ENCODE data around the gene TTC33.

The TTC33 gene

GRCh38 chr5:40465416-40465815 is 290.3 kb downstream of the TTC33 start:
- no CpG with 5 or more reads among the region's 1 CpG for WGBS (ENCODE audit: insufficient coverage, insufficient read length)
- Histone ChIP-seq H3K36me3 (ENCODE audit: control insufficient read depth, insufficient read depth, low read length) (no peaks in the 10 kb centered on the region), H3K27ac (ENCODE audit: low read length) (no peak overlapping the region), H3K9me3 (ENCODE audit: control insufficient read depth, insufficient read depth, low read length) (no peaks in the 10 kb centered on the region), H3K4me1 (ENCODE audit: control insufficient read depth, insufficient read depth, low read length) (no peaks in the 10 kb centered on the region), H3K27me3 (ENCODE audit: control insufficient read depth, insufficient read depth, low read length) (no peaks in the 10 kb centered on the region), H3K4me3 (ENCODE audit: low read length) (no peak overlapping the region)
- no peak for DNase-seq (ENCODE audit: low read depth, low spot score)

GRCh38 chr5:40464511-40464910 is 291.2 kb downstream of the TTC33 start:
- Histone ChIP-seq H3K27ac (ENCODE audit: low read length) (no peak overlapping the region), H3K9me3 (ENCODE audit: control insufficient read depth, insufficient read depth, low read length) (no peaks in the 10 kb centered on the region), H3K4me3 (ENCODE audit: low read length) (no peak overlapping the region), H3K27me3 (ENCODE audit: control insufficient read depth, insufficient read depth, low read length) (no peaks in the 10 kb centered on the region), H3K36me3 (ENCODE audit: control insufficient read depth, insufficient read depth, low read length) (no peaks in the 10 kb centered on the region), H3K4me1 (ENCODE audit: control insufficient read depth, insufficient read depth, low read length) (no peaks in the 10 kb centered on the region)
- DNase-seq (ENCODE audit: low read depth, low spot score): no peak
- no CpG with 5 or more reads among the region's 4 CpGs for WGBS (ENCODE audit: insufficient coverage, insufficient read length)
